AG10803 (cell line): ENCODE data around the gene DACH1.

Source experiments
- DNase-seq: peaks from one replicate; pipeline ENCODE4 v3.0.0; 2010; ENCODE audit warnings: low read depth
- H3K4me3 ChIP-seq: 2 replicates; pipeline ENCODE4 v1.5.1; 2011; ENCODE audit warnings: mild to moderate bottlenecking, low read length, control low read depth
- CTCF ChIP-seq: conservative IDR thresholded peaks from 2 replicates; pipeline ENCODE4 v1.5.1; 2011; ENCODE audit warnings: mild to moderate bottlenecking, low read length, control low read depth, inconsistent platforms

The DACH1 gene

GRCh38 chr13:71860547-71861138 lies 6.4 kb downstream of the DACH1 start:
- H3K4me3 ChIP-seq, result no peak overlapping the region
- TF ChIP-seq CTCF, result no peak
- DNase-seq, result no peak

GRCh38 chr13:71858647-71859046 lies 8.4 kb downstream of the DACH1 start:
- no peak overlapping the region for H3K4me3 ChIP-seq
- no peak for TF ChIP-seq CTCF
- DNase-seq, result no peak

- no peak for TF ChIP-seq CTCF
- H3K4me3 ChIP-seq, result no peak overlapping the region
- no peak for DNase-seq
These were observed 10.4 kb downstream of the DACH1 start for GRCh38 chr13:71856548-71857043.

- no peak for DNase-seq
- no peak for TF ChIP-seq CTCF
- H3K4me3 ChIP-seq, result no peak overlapping the region
These were observed 12.6 kb downstream of the DACH1 start for GRCh38 chr13:71854401-71854800.

GRCh38 chr13:71853725-71854124 lies 13.3 kb downstream of the DACH1 start:
- no peak for TF ChIP-seq CTCF
- DNase-seq, result no peak

GRCh38 chr13:71852736-71853135 lies 14.3 kb downstream of the DACH1 start:
- DNase-seq, result no peak
- no peak for TF ChIP-seq CTCF
- no peak overlapping the region for H3K4me3 ChIP-seq

More at GRCh38 chr13:71853725-71854124, 13.3 kb downstream of the DACH1 start:
- no peak overlapping the region for H3K4me3 ChIP-seq
